SW 1271 (cell line): Measurements from ENCODE around the gene TMEM270.
"Not testable (repeated sequence)": the region's sequence is repeated elsewhere in the genome, so short reads cannot be mapped to it uniquely, and the experiment has no call there.

ENCODE experiments used
- DNase-seq, 2 experiments: peaks; one replicate each; lab custom pipeline; 2025; lab: John Stamatoyannopoulos, UW

Gene TMEM270

GRCh38 chr7:73858807-73859206 lies 2.2 kb upstream of the TMEM270 start:
- peak in 1 of 2 experiments; percentile 15 for DNase-seq

GRCh38 chr7:73861305-73861704 lies 346 bp downstream of the TMEM270 start:
- no peak for DNase-seq

GRCh38 chr7:73864981-73865711 lies 4.2 kb downstream of the TMEM270 start:
- no peak for DNase-seq

GRCh38 chr7:73865738-73866445 lies 4.9 kb downstream of the TMEM270 start:
- peak; percentile 13 to 42 for DNase-seq

- no peak for DNase-seq
Measured at GRCh38 chr7:73866446-73866767, 5.4 kb downstream of the TMEM270 start.

GRCh38 chr7:73869011-73869798 lies 8.2 kb downstream of the TMEM270 start:
- no peak for DNase-seq

- DNase-seq, result no peak
Measured at GRCh38 chr7:73870041-73870492, 9.1 kb downstream of the TMEM270 start.

- no peak for DNase-seq
Measured at GRCh38 chr7:73871163-73872011, 10.4 kb downstream of the TMEM270 start.

- DNase-seq, result no peak
Measured at GRCh38 chr7:73872056-73872908, 11.3 kb downstream of the TMEM270 start.

- DNase-seq, result no peak
Measured at GRCh38 chr7:73876361-73876760, 15.4 kb downstream of the TMEM270 start.

- no peak for DNase-seq
Measured at GRCh38 chr7:73876973-73877372, 16.0 kb downstream of the TMEM270 start.

GRCh38 chr7:73879977-73880681 lies 19.2 kb downstream of the TMEM270 start:
- no peak for DNase-seq

- DNase-seq, result no peak
Measured at GRCh38 chr7:73880755-73881328, 19.9 kb downstream of the TMEM270 start.

GRCh38 chr7:73881352-73882046 lies 20.5 kb downstream of the TMEM270 start:
- no peak for DNase-seq

GRCh38 chr7:73882047-73882402 lies 21.1 kb downstream of the TMEM270 start:
- DNase-seq, result no peak

GRCh38 chr7:73884867-73885422 lies 24.0 kb downstream of the TMEM270 start:
- not testable (repeated sequence) for DNase-seq

GRCh38 chr7:73885433-73885974 lies 24.5 kb downstream of the TMEM270 start:
- DNase-seq, result no peak

GRCh38 chr7:73885975-73886798 lies 25.2 kb downstream of the TMEM270 start:
- no peak for DNase-seq
